ENCODE measurements around the gene SMG5.
A peak's percentile ranks its signal among the peaks of the same experiment; 100 is the strongest.
"Not testable (repeated sequence)": the region's sequence is repeated elsewhere in the genome, so short reads cannot be mapped to it uniquely, and the experiment has no call there.

The SMG5 gene

GRCh38 chr1:156245451-156246232 lies 37.0 kb downstream of the SMG5 start:
- DNase-seq, result peak; percentile 43

GRCh38 chr1:156244712-156245111 lies 37.9 kb downstream of the SMG5 start:
- DNase-seq, result no peak

GRCh38 chr1:156244126-156244525 lies 38.5 kb downstream of the SMG5 start:
- DNase-seq, result no peak

- no peak for DNase-seq
These were observed 39.9 kb downstream of the SMG5 start for GRCh38 chr1:156242738-156243137.

GRCh38 chr1:156241926-156242325 lies 40.7 kb downstream of the SMG5 start, which contains the start of gene BGLAP:
Gene BGLAP, plus strand, starts transcription at chr1:156242184. Its CDS starts 48 bp downstream, at chr1:156242232.
- DNase-seq, result no peak

GRCh38 chr1:156241311-156241811 lies 41.3 kb downstream of the SMG5 start:
- DNase-seq, result no peak

GRCh38 chr1:156238248-156238647 lies 44.4 kb downstream of the SMG5 start:
- DNase-seq, result no peak

GRCh38 chr1:156236164-156236563 lies 46.5 kb downstream of the SMG5 start:
- DNase-seq, result no peak

- DNase-seq, result no peak
These were observed 49.0 kb downstream of the SMG5 start for GRCh38 chr1:156233426-156234127.

GRCh38 chr1:156232201-156232894 lies 50.3 kb downstream of the SMG5 start:
- no peak for DNase-seq

GRCh38 chr1:156230473-156230837 lies 52.2 kb downstream of the SMG5 start:
- DNase-seq, result no peak

- DNase-seq, result no peak
These were observed 52.7 kb downstream of the SMG5 start for GRCh38 chr1:156229809-156230472.

- no peak for DNase-seq
These were observed 54.1 kb downstream of the SMG5 start for GRCh38 chr1:156228501-156228900.

- no peak for DNase-seq
These were observed 55.8 kb downstream of the SMG5 start for GRCh38 chr1:156226782-156227181.

- DNase-seq, result no peak
These were observed 56.5 kb downstream of the SMG5 start for GRCh38 chr1:156226116-156226538.

GRCh38 chr1:156225677-156226014 lies 57.0 kb downstream of the SMG5 start:
- no peak for DNase-seq

- DNase-seq, result no peak
These were observed 60.5 kb downstream of the SMG5 start for GRCh38 chr1:156221986-156222692.

- no peak for DNase-seq
These were observed 62.4 kb downstream of the SMG5 start for GRCh38 chr1:156220226-156220625.

GRCh38 chr1:156217871-156218270 lies 64.8 kb downstream of the SMG5 start:
- DNase-seq, result no peak

- DNase-seq, result not testable (repeated sequence)
These were observed 66.1 kb downstream of the SMG5 start for GRCh38 chr1:156216361-156217086.

GRCh38 chr1:156214024-156214748 lies 68.4 kb downstream of the SMG5 start:
- DNase-seq, result no peak
